Lung (tissue), 12 donors: Measurements from ENCODE around the gene FGFBP3. TPM values are rescaled to one million over a fixed set of nuclear protein-coding genes. Genes with fewer than 3 reads are reported as not detected.
A peak's percentile ranks its signal among the peaks of the same experiment; 100 is the strongest.

ENCODE experiments used
- ATAC-seq: fragments of 200-7000 bp; cut with Tn5 transposase; one replicate; pipeline ENCODE4 v1.9.1; 2020; ENCODE audit warnings: moderate number of reproducible peaks; ENCODE audit not compliant: insufficient read depth, low FRiP score
- DNase-seq, 3 donors: peaks; one replicate each; pipeline ENCODE4 v3.0.0-alpha.2; 2013 to 2017
- H3K27ac ChIP-seq, 2 donors: one replicate each; pipeline ENCODE4 v1.5.1; 2013; ENCODE audit warnings: mild to moderate bottlenecking in 2 of 2, moderate library complexity in 2 of 2, control low read depth in 1 of 2, inconsistent platforms in 1 of 2, low read depth in 1 of 2, low read length in 1 of 2
- H3K27me3 ChIP-seq, 3 donors: one replicate each; pipeline ENCODE4 v1.5.1; 2013; ENCODE audit warnings: low read length in 2 of 3; ENCODE audit not compliant: control insufficient read depth in 3 of 3, insufficient read depth in 3 of 3
- H3K36me3 ChIP-seq, 4 donors: one replicate each; pipeline ENCODE4 v1.5.1; 2013; ENCODE audit warnings: low read length in 4 of 4, mild to moderate bottlenecking in 1 of 4, moderate library complexity in 1 of 4; ENCODE audit not compliant: control insufficient read depth in 4 of 4, insufficient read depth in 4 of 4
- H3K4me1 ChIP-seq, 5 donors: one replicate each; pipeline ENCODE4 v1.5.1; 2013; ENCODE audit warnings: low read length in 5 of 5, mild to moderate bottlenecking in 2 of 5, moderate library complexity in 1 of 5; ENCODE audit not compliant: control insufficient read depth in 5 of 5, insufficient read depth in 5 of 5
- H3K4me3 ChIP-seq: one replicate; pipeline ENCODE4 v1.5.1; 2013; ENCODE audit warnings: mild to moderate bottlenecking, control low read depth, moderate library complexity
- H3K9ac ChIP-seq, 2 donors: one replicate each; pipeline ENCODE4 v1.5.1; 2013; ENCODE audit warnings: low read length in 2 of 2, control low read depth in 1 of 2; ENCODE audit not compliant: insufficient read depth in 1 of 2
- H3K9me3 ChIP-seq, 4 donors: one replicate each; pipeline ENCODE4 v1.5.1; 2013; ENCODE audit warnings: low read length in 3 of 4, mild to moderate bottlenecking in 1 of 4, moderate library complexity in 1 of 4; ENCODE audit not compliant: control insufficient read depth in 4 of 4, insufficient read depth in 3 of 4
- WGBS, 2 donors: extraction: QIAGEN DNeasy Blood & Tissue Kit; methylation state at CpG; one replicate each; pipeline ENCODE4 v1.1.7; 2013; 5-methylcytosine and 5-hydroxymethylcytosine counted together
- polyA plus RNA-seq, 2 donors: library from polyadenylated mRNA; stranded (reverse); fragments of 200-250 nt; gene quantifications; one replicate each; pipeline ENCODE4 v1.2.1, GENCODE V29; 2013
- total RNA-seq, 2 donors: library from RNA; depleted of rRNA in 1 of 2; stranded (reverse); fragments of >200 nt in 1 of 2; gene quantifications; one replicate each; pipeline ENCODE4 v1.2.1, GENCODE V29; 2014 to 2021
- TF ChIP-seq, protein P1 (sequence below): IDR thresholded peaks from 2 replicates; pipeline ENCODE4 v1.5.1; 2012; ENCODE audit warnings: mild to moderate bottlenecking; ENCODE audit errors: control extremely low read depth, extremely low read depth
- donor health status: control.
- donor health status: control.
- donor health status: Bipolar disorder and iron deficiency.
- donor health status: healthy.
- donor health status: DM: yes; HTN: yes; CAD: no.

Gene FGFBP3
- total and polyA plus RNA-seq, 4 donors = 0.81 to 2.3 (median 1.2) TPM

- peaks cover 4 to 39% (median 6%) of the 10 kb centered on the region in 5 donors for H3K4me1 ChIP-seq
- DNase-seq = peak; percentile 82 to 90 (median 86)
- 1% methylated on average over 59 of the region's 59 CpGs for WGBS, 2 donors
- H3K27me3 ChIP-seq = no peaks in the 10 kb centered on the region
- peak overlapping the region in 1 of 2 donors; percentile 83 for H3K9ac ChIP-seq
- peak; percentile 53 for ATAC-seq
- no peaks in the 10 kb centered on the region for H3K9me3 ChIP-seq
- H3K4me3 ChIP-seq = peak overlapping the region; percentile 32
- H3K27ac ChIP-seq = no peak overlapping the region
- no peaks in the 10 kb centered on the region for H3K36me3 ChIP-seq
- TF ChIP-seq, protein P1, sequence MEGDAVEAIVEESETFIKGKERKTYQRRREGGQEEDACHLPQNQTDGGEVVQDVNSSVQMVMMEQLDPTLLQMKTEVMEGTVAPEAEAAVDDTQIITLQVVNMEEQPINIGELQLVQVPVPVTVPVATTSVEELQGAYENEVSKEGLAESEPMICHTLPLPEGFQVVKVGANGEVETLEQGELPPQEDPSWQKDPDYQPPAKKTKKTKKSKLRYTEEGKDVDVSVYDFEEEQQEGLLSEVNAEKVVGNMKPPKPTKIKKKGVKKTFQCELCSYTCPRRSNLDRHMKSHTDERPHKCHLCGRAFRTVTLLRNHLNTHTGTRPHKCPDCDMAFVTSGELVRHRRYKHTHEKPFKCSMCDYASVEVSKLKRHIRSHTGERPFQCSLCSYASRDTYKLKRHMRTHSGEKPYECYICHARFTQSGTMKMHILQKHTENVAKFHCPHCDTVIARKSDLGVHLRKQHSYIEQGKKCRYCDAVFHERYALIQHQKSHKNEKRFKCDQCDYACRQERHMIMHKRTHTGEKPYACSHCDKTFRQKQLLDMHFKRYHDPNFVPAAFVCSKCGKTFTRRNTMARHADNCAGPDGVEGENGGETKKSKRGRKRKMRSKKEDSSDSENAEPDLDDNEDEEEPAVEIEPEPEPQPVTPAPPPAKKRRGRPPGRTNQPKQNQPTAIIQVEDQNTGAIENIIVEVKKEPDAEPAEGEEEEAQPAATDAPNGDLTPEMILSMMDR = no peak
These were observed 21.8 kb downstream of the FGFBP3 start for GRCh38 chr10:91887272-91888076.

- Histone ChIP-seq H3K27me3 (no peaks in the 10 kb centered on the region), H3K4me3 (peak overlapping the region; percentile 32), H3K27ac (no peak overlapping the region), H3K9me3 (no peaks in the 10 kb centered on the region), H3K4me1 (peaks cover 4 to 39% (median 6%) of the 10 kb centered on the region in 5 donors), H3K36me3 (no peaks in the 10 kb centered on the region), H3K9ac (peak overlapping the region in 1 of 2 donors; percentile 83)
- no peak for DNase-seq
- TF ChIP-seq, protein P1 = no peak
- ATAC-seq = no peak
- WGBS, 2 donors = 18 to 21% methylated on average over 6 of the region's 6 CpGs
These were observed 22.4 kb downstream of the FGFBP3 start for GRCh38 chr10:91886954-91887271.

GRCh38 chr10:91885362-91886079, 23.8 kb downstream of the FGFBP3 start:
- 98% methylated on average over 9 of the region's 9 CpGs for WGBS, 2 donors

More at GRCh38 chr10:91885362-91886079, 23.8 kb downstream of the FGFBP3 start:
- Histone ChIP-seq H3K27me3 (no peaks in the 10 kb centered on the region), H3K4me1 (peaks cover 2 to 39% (median 6%) of the 10 kb centered on the region in 5 donors), H3K9ac (no peak overlapping the region), H3K9me3 (no peaks in the 10 kb centered on the region), H3K36me3 (no peaks in the 10 kb centered on the region), H3K27ac (no peak overlapping the region), H3K4me3 (no peak overlapping the region)
- ATAC-seq (no peak), DNase-seq (no peak)
- TF ChIP-seq, protein P1 = no peak
